SIG-M5 (cell line): ENCODE data around the gene TMIGD2.
"Not testable (repeated sequence)": the region's sequence is repeated elsewhere in the genome, so short reads cannot be mapped to it uniquely, and the experiment has no call there.

Experiments used
- DNase-seq: peaks from one replicate; lab custom pipeline; 2025; lab: John Stamatoyannopoulos, UW

Gene TMIGD2

GRCh38 chr19:4267101-4267900 is 34.9 kb downstream of the TMIGD2 start:
- DNase-seq = no peak

- no peak for DNase-seq
These were observed 35.8 kb downstream of the TMIGD2 start for GRCh38 chr19:4266253-4267000.

GRCh38 chr19:4264812-4265211 is 37.4 kb downstream of the TMIGD2 start:
- DNase-seq = no peak

DNA sequence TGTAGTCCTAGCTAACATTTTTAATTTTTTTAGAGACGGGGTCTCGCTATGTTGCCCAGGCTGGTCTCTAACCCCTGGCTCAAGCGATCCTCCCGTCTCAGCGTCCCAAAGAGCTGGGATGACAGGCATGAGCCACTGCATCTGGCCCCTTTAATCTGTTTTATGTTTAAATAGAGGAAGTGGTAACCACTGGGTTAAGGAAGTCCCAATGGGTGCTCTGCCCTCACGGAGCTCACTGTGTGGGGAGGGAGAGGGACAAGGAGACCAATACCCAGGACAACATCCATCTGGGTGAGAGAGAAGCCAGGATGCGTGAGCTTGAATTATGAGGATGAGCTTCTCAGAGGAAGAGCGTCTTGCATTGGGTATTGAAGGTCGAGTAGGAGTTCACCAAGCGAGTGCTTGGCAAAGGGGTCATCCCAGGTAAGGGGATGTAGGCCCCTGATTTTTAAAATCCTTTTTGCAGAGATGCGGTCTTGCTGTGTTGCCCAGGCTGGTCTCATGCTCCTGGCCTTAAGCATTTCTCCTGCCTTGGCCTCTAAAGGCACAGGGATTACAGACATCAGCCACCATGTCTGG is 41.5 kb downstream of the TMIGD2 start:
- DNase-seq = no peak

- no peak for DNase-seq
These were observed 44.0 kb downstream of the TMIGD2 start for GRCh38 chr19:4258181-4258580.

GRCh38 chr19:4257025-4257424 is 45.2 kb downstream of the TMIGD2 start:
- no peak for DNase-seq

DNA sequence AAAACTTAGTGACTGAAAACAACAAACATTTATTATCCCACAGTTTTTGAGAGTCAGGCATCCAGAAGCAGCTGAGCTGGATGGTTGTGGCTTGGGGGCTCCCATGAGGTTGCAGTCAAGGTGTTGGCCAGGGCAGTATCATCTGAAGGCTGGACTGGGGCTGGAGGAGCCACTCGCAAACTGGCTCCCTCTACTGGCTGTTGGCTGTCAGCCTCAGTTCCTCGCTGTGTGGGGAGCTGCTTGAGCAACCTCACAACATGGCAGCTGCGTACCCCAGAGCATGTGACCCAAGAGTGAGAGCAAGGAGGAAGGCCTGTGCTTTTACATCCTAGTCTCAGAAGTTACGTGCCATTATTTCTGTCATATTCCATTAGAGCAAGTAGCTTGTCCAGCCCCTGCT is 45.6 kb downstream of the TMIGD2 start:
- no peak for DNase-seq

GRCh38 chr19:4246767-4247593 is 55.2 kb downstream of the TMIGD2 start, which contains the start of gene YJU2:
Gene YJU2, plus strand, starts transcription at chr19:4247080. Its CDS starts 67 bp downstream, at chr19:4247147.
- peak; percentile 92 for DNase-seq

GRCh38 chr19:4245938-4246337 is 56.3 kb downstream of the TMIGD2 start:
- not testable (repeated sequence) for DNase-seq
